Mesenchymal stem cell (in vitro differentiated cells and primary cell): Measurements from ENCODE around the gene GTPBP2.

Experiments used
- DNase-seq: peaks from one replicate; pipeline ENCODE4 v3.0.0-alpha.2; 2013
- H2AFZ ChIP-seq: one replicate; pipeline ENCODE4 v1.6.1; 2013; ENCODE audit warnings: low read depth, mild to moderate bottlenecking, control low read depth, inconsistent platforms, low read length, moderate library complexity
- H2AK5ac ChIP-seq: 2 replicates; pipeline ENCODE4 v1.6.1; 2013; ENCODE audit warnings: low read length, moderate library complexity, mild to moderate bottlenecking, inconsistent platforms; ENCODE audit not compliant: severe bottlenecking
- H2BK120ac ChIP-seq: one replicate; pipeline ENCODE4 v1.6.1; 2013; ENCODE audit warnings: low read depth, mild to moderate bottlenecking, inconsistent platforms, low read length, moderate library complexity
- H2BK12ac ChIP-seq, 2 experiments: one replicate each; pipeline ENCODE4 v1.6.1; 2013; ENCODE audit warnings: inconsistent platforms in 2 of 2, low read length in 2 of 2, mild to moderate bottlenecking in 2 of 2, moderate library complexity in 2 of 2, control low read depth in 1 of 2
- H2BK15ac ChIP-seq: one replicate; pipeline ENCODE4 v1.6.1; 2013; ENCODE audit warnings: mild to moderate bottlenecking, low read depth, inconsistent platforms; ENCODE audit not compliant: poor library complexity, severe bottlenecking
- H2BK5ac ChIP-seq: 2 replicates; pipeline ENCODE4 v1.6.1; 2013; ENCODE audit warnings: low read depth, mild to moderate bottlenecking, low read length, control low read depth, inconsistent platforms; ENCODE audit not compliant: poor library complexity, severe bottlenecking
- H3K14ac ChIP-seq, 2 experiments: one replicate each; pipeline ENCODE4 v1.6.1; 2013; ENCODE audit warnings: inconsistent platforms in 2 of 2, low read length in 2 of 2, control low read depth in 1 of 2, mild to moderate bottlenecking in 1 of 2, moderate library complexity in 1 of 2
- H3K18ac ChIP-seq, 2 experiments: one replicate each; pipeline ENCODE4 v1.6.1; 2013; ENCODE audit warnings: inconsistent platforms in 2 of 2, low read length in 2 of 2, control low read depth in 1 of 2, low read depth in 1 of 2, mild to moderate bottlenecking in 1 of 2
- H3K23ac ChIP-seq, 2 experiments: one replicate each; pipeline ENCODE4 v1.6.1; 2013; ENCODE audit warnings: inconsistent platforms in 2 of 2, low read length in 2 of 2, mild to moderate bottlenecking in 2 of 2, moderate library complexity in 2 of 2, control low read depth in 1 of 2
- H3K27ac ChIP-seq: 2 replicates; pipeline ENCODE4 v1.5.1; 2013; ENCODE audit warnings: mild to moderate bottlenecking, moderate library complexity, low read length, control low read depth, inconsistent platforms; ENCODE audit not compliant: poor library complexity, severe bottlenecking
- H3K27me3 ChIP-seq, 2 experiments: 2 replicates each; pipeline versions ENCODE4 v1.6.1 to v1.7.0; 2013; ENCODE audit warnings: low read length in 2 of 2, mild to moderate bottlenecking in 2 of 2, moderate library complexity in 2 of 2, control low read depth in 1 of 2, inconsistent platforms in 1 of 2; ENCODE audit not compliant: control insufficient read depth in 1 of 2, insufficient read depth in 1 of 2
- H3K36me3 ChIP-seq, 2 experiments: 2 replicates each; pipeline versions ENCODE4 v1.6.1 to v1.7.0; 2013; ENCODE audit warnings: low read length in 2 of 2, control low read depth in 1 of 2, inconsistent platforms in 1 of 2, low read depth in 1 of 2, mild to moderate bottlenecking in 1 of 2; ENCODE audit not compliant: insufficient read depth in 2 of 2, control insufficient read depth in 1 of 2
- H3K4ac ChIP-seq, 2 experiments: one replicate each; pipeline ENCODE4 v1.6.1; 2013; ENCODE audit warnings: inconsistent platforms in 2 of 2, low read length in 2 of 2, mild to moderate bottlenecking in 2 of 2, moderate library complexity in 2 of 2, control low read depth in 1 of 2, low read depth in 1 of 2
- H3K4me1 ChIP-seq: 2 replicates; pipeline ENCODE4 v1.6.1; 2013; ENCODE audit warnings: low read depth, low read length, control low read depth; ENCODE audit not compliant: control insufficient read depth, insufficient read depth
- H3K4me2 ChIP-seq: 2 replicates; pipeline ENCODE4 v1.6.1; 2013; ENCODE audit warnings: low read length, mild to moderate bottlenecking, inconsistent platforms; ENCODE audit not compliant: poor library complexity, severe bottlenecking
- H3K4me3 ChIP-seq, 2 experiments: 2 replicates each; pipeline versions ENCODE4 v1.5.1 to v1.7.0; 2013; ENCODE audit warnings: low read length in 2 of 2, mild to moderate bottlenecking in 2 of 2, control low read depth in 1 of 2, low read depth in 1 of 2; ENCODE audit not compliant: insufficient read depth in 1 of 2
- H3K79me1 ChIP-seq: replicated peaks from 2 replicates; pipeline ENCODE4 v1.6.1; 2013; ENCODE audit warnings: mild to moderate bottlenecking, control low read depth, low read length, inconsistent platforms; ENCODE audit not compliant: poor library complexity, severe bottlenecking
- H3K9ac ChIP-seq: 2 replicates; pipeline ENCODE4 v1.7.0; 2013; ENCODE audit warnings: mild to moderate bottlenecking, low read length, moderate library complexity
- H3K9me3 ChIP-seq: 2 replicates; pipeline ENCODE4 v1.7.0; 2013; ENCODE audit warnings: mild to moderate bottlenecking, low read length; ENCODE audit not compliant: control insufficient read depth
- H4K8ac ChIP-seq: one replicate; pipeline ENCODE4 v1.6.1; 2013; ENCODE audit warnings: inconsistent platforms, mild to moderate bottlenecking, low read length, moderate library complexity
- H4K91ac ChIP-seq: one replicate; pipeline ENCODE4 v1.6.1; 2013; ENCODE audit warnings: mild to moderate bottlenecking, low read length, inconsistent platforms
- WGBS: methylation state at CpG from one replicate; pipeline ENCODE4 v1.1.7; 2013; ENCODE audit warnings: mixed read lengths; 5-methylcytosine and 5-hydroxymethylcytosine counted together

The GTPBP2 gene

DNA sequence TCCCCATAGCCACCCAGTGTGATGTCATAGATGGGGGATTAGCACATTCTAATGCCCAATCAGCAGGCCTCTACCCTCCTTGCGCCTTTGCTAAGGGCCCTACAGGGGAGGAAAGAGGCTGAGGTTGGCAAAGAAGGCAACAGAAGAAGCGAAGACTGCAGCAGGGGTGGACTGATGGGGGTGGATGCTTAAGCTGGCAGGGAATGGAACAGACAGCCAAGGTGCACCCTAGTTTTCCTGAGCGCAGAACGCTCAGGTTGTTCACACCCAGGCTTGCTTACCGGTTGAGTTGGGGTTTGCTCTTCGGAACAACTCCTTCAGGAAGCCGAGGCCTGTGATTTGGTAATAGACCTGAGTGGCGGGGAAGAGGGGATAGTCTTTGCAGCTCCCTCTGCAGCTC lies 45.9 kb upstream of the GTPBP2 start:
- Histone ChIP-seq H3K4me2 (no peak overlapping the region), H2BK5ac (no peak overlapping the region), H4K8ac (no peak overlapping the region), H2AFZ (no peak overlapping the region), H3K9me3 (no peaks in the 10 kb centered on the region), H3K4me3 (no peak overlapping the region), H3K18ac (no peak overlapping the region), H2BK15ac (no peak overlapping the region), H3K4ac (peak overlapping the region in 1 of 2 experiments; percentile 30), H3K4me1 (no peaks in the 10 kb centered on the region), H3K9ac (no peak overlapping the region), H3K36me3 (peaks cover 88 to 89% of the 10 kb centered on the region in 2 experiments), H4K91ac (no peak overlapping the region), H3K23ac (no peak overlapping the region), H3K27ac (no peak overlapping the region), H3K79me1 (peaks cover 28% of the 10 kb centered on the region), H3K14ac (no peak overlapping the region), H3K27me3 (no peaks in the 10 kb centered on the region), H2AK5ac (no peak overlapping the region), H2BK12ac (no peak overlapping the region), H2BK120ac (no peak overlapping the region)
- 97% methylated on average over 8 of the region's 8 CpGs for WGBS
- no peak for DNase-seq

DNA sequence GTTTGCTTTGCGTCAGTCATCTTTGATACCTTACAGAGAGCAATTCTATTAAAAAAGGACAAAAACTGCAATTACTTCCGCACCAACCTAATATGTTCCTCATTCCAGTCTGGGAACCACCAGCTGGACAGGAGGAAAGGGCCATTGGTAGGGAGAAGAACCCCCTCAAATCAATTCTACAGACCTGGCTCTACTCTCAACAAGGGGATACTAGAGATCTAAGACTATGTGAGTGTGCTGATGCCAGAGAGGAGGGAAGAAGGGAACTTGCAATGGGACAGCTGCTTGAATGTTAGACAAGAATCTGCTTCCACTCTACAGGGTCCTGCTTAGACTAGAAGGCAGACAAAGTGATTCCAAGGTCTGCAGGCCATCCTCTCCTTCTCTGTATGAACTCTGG lies 45.2 kb upstream of the GTPBP2 start:
- H3K79me1 ChIP-seq = peaks cover 22% of the 10 kb centered on the region
- no peak overlapping the region for H2BK120ac ChIP-seq
- H3K9ac ChIP-seq = no peak overlapping the region
- no peak overlapping the region for H3K4ac ChIP-seq
- no peak overlapping the region for H2AK5ac ChIP-seq
- H4K91ac ChIP-seq = no peak overlapping the region
- H3K27me3 ChIP-seq = no peaks in the 10 kb centered on the region
- no peak overlapping the region for H4K8ac ChIP-seq
- H3K4me1 ChIP-seq = no peaks in the 10 kb centered on the region
- H3K14ac ChIP-seq = no peak overlapping the region
- no peak overlapping the region for H2BK12ac ChIP-seq
- H3K18ac ChIP-seq = no peak overlapping the region
- H3K27ac ChIP-seq = no peak overlapping the region
- no peak overlapping the region for H3K4me2 ChIP-seq
- H2BK15ac ChIP-seq = no peak overlapping the region
- no peak overlapping the region for H3K23ac ChIP-seq
- no peak for DNase-seq
- no peaks in the 10 kb centered on the region for H3K9me3 ChIP-seq
- H2AFZ ChIP-seq = no peak overlapping the region
- H3K36me3 ChIP-seq = peaks cover 81 to 82% of the 10 kb centered on the region in 2 experiments
- no peak overlapping the region for H2BK5ac ChIP-seq
- H3K4me3 ChIP-seq = no peak overlapping the region
- no CpG with 5 or more reads among the region's 2 CpGs for WGBS

DNA sequence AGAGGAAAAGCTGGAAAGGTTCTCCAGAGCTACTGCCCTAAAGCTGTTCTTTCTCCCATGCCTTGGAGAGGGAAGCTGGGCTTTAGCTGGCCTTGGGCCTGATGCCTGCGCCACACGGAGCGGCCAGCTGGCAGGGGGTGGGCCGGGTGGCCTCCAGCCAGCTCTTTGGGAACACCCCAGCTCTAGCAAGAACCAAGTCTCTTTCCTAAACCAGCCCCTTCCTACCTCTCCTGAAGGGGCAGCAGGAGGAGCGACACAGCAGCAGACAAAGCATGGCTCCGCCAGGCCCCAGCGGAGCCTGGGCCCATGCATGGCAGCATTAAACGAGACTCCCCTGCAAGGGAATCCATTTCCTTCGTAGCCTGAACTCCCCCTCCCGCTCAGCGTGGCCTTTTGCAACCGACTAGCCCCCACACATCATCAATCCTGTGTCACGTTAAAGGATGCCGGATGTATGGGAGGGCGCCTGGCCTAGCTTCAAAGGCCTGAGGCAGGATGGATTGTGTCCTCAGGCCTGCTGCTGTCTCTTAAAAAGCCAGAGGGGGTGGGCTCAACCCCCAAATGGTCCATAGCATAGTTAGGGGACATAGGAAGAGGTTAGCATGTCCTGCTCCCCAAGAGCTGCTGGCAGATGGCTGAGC lies 44.5 kb upstream of the GTPBP2 start:
- Histone ChIP-seq H3K4me1 (peaks cover 2% of the 10 kb centered on the region), H2BK12ac (no peak overlapping the region), H2BK15ac (no peak overlapping the region), H3K23ac (no peak overlapping the region), H2AK5ac (no peak overlapping the region), H3K27me3 (no peaks in the 10 kb centered on the region), H2AFZ (no peak overlapping the region), H3K18ac (no peak overlapping the region), H3K27ac (no peak overlapping the region), H3K9ac (no peak overlapping the region), H2BK5ac (no peak overlapping the region), H3K14ac (no peak overlapping the region), H4K91ac (no peak overlapping the region), H3K4ac (no peak overlapping the region), H3K4me2 (no peak overlapping the region), H3K36me3 (peaks cover 74 to 78% of the 10 kb centered on the region in 2 experiments), H4K8ac (no peak overlapping the region), H3K79me1 (peaks cover 17% of the 10 kb centered on the region), H3K9me3 (no peaks in the 10 kb centered on the region), H2BK120ac (no peak overlapping the region), H3K4me3 (no peak overlapping the region)
- DNase-seq = no peak
- WGBS = 94% methylated on average over 15 of the region's 15 CpGs

DNA sequence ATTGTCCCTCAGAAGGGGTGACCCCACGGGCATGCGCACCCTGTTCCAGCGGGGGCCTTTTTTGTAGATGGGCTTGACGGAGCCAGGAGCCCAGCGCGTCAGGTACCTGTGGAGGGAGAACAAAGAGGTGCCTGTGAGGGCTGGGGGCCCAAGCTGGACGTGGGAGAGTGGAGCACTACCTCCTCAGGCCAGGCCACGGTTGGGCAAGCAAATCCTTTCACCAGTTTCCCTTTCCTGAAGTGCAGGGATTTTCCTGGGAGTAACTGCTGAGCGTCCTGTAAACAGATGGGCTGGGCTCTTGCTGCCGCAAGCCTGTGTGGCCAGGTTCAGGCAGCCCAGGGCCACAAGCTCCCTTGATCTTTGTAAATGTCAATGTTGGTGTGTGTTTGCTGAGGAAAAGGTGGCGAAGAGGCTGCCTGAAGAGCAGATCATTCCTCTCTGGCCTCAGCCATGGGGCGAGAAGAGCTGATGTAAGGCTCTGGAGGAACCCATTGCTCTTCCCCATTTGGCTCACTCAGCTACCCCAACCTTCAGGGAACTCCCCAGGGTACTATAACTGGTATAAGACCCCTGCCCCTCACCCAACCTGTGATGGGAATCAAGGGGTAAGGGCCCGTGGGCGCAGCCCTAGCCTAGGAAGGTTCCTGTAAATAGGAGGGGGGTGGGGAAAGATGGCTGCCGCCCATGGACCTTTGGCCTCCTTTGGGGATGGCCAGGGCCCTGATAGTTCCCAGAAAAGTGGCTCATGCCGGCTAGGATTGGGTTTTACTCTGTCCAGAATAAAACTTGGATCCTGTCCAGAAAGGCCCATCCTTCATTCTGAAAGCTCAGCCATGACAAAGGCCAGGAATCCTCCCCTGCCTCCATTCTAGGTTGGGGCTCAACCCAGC lies 43.0 kb upstream of the GTPBP2 start:
- Histone ChIP-seq H3K4me2 (no peak overlapping the region), H4K91ac (no peak overlapping the region), H3K9ac (peak overlapping the region; percentile 8), H2BK120ac (no peak overlapping the region), H3K36me3 (peaks cover 59 to 65% of the 10 kb centered on the region in 2 experiments), H3K4me3 (no peak overlapping the region), H4K8ac (no peak overlapping the region), H2AK5ac (no peak overlapping the region), H3K27me3 (no peaks in the 10 kb centered on the region), H2BK5ac (no peak overlapping the region), H2BK12ac (no peak overlapping the region), H3K9me3 (no peaks in the 10 kb centered on the region), H3K4me1 (peaks cover 16% of the 10 kb centered on the region), H3K23ac (no peak overlapping the region), H2AFZ (no peak overlapping the region), H3K27ac (no peak overlapping the region), H3K18ac (no peak overlapping the region), H3K79me1 (peaks cover 8% of the 10 kb centered on the region), H3K14ac (no peak overlapping the region), H2BK15ac (no peak overlapping the region), H3K4ac (no peak overlapping the region)
- WGBS = 95% methylated on average over 14 of the region's 16 CpGs
- no peak for DNase-seq
